Measurements from ENCODE around the gene JAK3.

The JAK3 gene

GRCh38 chr19:17868669-17869068 is 20.9 kb upstream of the JAK3 start:
- Histone ChIP-seq H3K27me3 (ENCODE audit: insufficient read depth, low read length) (peaks cover 4% of the 10 kb centered on the region; the same call in 1 of the 2 replicates), H3K9me3 (ENCODE audit: low read length) (no peaks in the 10 kb centered on the region), H3K36me3 (ENCODE audit: insufficient read depth, low read length) (peaks cover 21% of the 10 kb centered on the region), H3K9me2 (ENCODE audit: low read depth, low read length) (no peaks in the 10 kb centered on the region), H3K79me2 (ENCODE audit: insufficient read depth, low read length) (no peaks in the 10 kb centered on the region), H3K27ac (ENCODE audit: low read depth, low read length, poor library complexity, severe bottlenecking) (no peak overlapping the region), H3K9ac (ENCODE audit: low read length) (no peak overlapping the region), H3K4me1 (ENCODE audit: insufficient read depth, low read length, severe bottlenecking) (peaks cover 3% of the 10 kb centered on the region), H4K20me1 (ENCODE audit: insufficient read depth, low read length) (no peaks in the 10 kb centered on the region), H3K4me2 (ENCODE audit: low read length) (no peak overlapping the region), H2AFZ (ENCODE audit: low read length) (no peak overlapping the region), H3F3A (ENCODE audit: insufficient read depth, low read length) (0 out of 2 replicates have a peak, but pooled peaks cover 3% of the 10 kb centered on the region), H3K4me3 (ENCODE audit: low read depth, low read length, poor library complexity, severe bottlenecking) (no peak overlapping the region)
- TF ChIP-seq, protein P1, sequence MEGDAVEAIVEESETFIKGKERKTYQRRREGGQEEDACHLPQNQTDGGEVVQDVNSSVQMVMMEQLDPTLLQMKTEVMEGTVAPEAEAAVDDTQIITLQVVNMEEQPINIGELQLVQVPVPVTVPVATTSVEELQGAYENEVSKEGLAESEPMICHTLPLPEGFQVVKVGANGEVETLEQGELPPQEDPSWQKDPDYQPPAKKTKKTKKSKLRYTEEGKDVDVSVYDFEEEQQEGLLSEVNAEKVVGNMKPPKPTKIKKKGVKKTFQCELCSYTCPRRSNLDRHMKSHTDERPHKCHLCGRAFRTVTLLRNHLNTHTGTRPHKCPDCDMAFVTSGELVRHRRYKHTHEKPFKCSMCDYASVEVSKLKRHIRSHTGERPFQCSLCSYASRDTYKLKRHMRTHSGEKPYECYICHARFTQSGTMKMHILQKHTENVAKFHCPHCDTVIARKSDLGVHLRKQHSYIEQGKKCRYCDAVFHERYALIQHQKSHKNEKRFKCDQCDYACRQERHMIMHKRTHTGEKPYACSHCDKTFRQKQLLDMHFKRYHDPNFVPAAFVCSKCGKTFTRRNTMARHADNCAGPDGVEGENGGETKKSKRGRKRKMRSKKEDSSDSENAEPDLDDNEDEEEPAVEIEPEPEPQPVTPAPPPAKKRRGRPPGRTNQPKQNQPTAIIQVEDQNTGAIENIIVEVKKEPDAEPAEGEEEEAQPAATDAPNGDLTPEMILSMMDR (IDR thresholded peaks at IDR 0.05; ENCODE audit: low read length) = no peak
- no peak for TF ChIP-seq EZH2 (IDR thresholded peaks at IDR 0.05; ENCODE audit: borderline replicate concordance, low read length)

GRCh38 chr19:17866964-17867486 is 19.2 kb upstream of the JAK3 start:
- no peaks in the 10 kb centered on the region for H4K20me1 ChIP-seq (ENCODE audit: insufficient read depth, low read length)
- H3K27ac ChIP-seq (ENCODE audit: low read depth, low read length, poor library complexity, severe bottlenecking) = no peak overlapping the region
- peaks cover 37% of the 10 kb centered on the region for H3K36me3 ChIP-seq (ENCODE audit: insufficient read depth, low read length)
- H3K79me2 ChIP-seq (ENCODE audit: insufficient read depth, low read length) = no peaks in the 10 kb centered on the region
- H3K4me1 ChIP-seq (ENCODE audit: insufficient read depth, low read length, severe bottlenecking) = peaks cover 5% of the 10 kb centered on the region
- no peak overlapping the region for H3K4me3 ChIP-seq (ENCODE audit: low read depth, low read length, poor library complexity, severe bottlenecking)
- H3K27me3 ChIP-seq (ENCODE audit: insufficient read depth, low read length) = no peaks in the 10 kb centered on the region; the same call in 1 of the 2 replicates
- no peak overlapping the region for H3K4me2 ChIP-seq (ENCODE audit: low read length)
- H3K9me3 ChIP-seq (ENCODE audit: low read length) = no peaks in the 10 kb centered on the region
- no peaks in the 10 kb centered on the region for H3K9me2 ChIP-seq (ENCODE audit: low read depth, low read length)
- TF ChIP-seq, protein P1 (IDR thresholded peaks at IDR 0.05; ENCODE audit: low read length) = no peak
- TF ChIP-seq EZH2 (IDR thresholded peaks at IDR 0.05; ENCODE audit: borderline replicate concordance, low read length) = no peak
- H3K9ac ChIP-seq (ENCODE audit: low read length) = no peak overlapping the region
- H3F3A ChIP-seq (ENCODE audit: insufficient read depth, low read length) = 0 out of 2 replicates have a peak, but pooled peaks cover 6% of the 10 kb centered on the region
- no peak overlapping the region for H2AFZ ChIP-seq (ENCODE audit: low read length)

- Histone ChIP-seq H3F3A (ENCODE audit: insufficient read depth, low read length) (0 out of 2 replicates have a peak, but pooled peaks cover 6% of the 10 kb centered on the region), H3K4me1 (ENCODE audit: insufficient read depth, low read length, severe bottlenecking) (peaks cover 11% of the 10 kb centered on the region), H3K79me2 (ENCODE audit: insufficient read depth, low read length) (0 out of 2 replicates have a peak, but pooled peaks cover 4% of the 10 kb centered on the region), H3K9ac (ENCODE audit: low read length) (no peak overlapping the region), H3K4me3 (ENCODE audit: low read depth, low read length, poor library complexity, severe bottlenecking) (no peak overlapping the region), H3K9me3 (ENCODE audit: low read length) (no peaks in the 10 kb centered on the region), H3K9me2 (ENCODE audit: low read depth, low read length) (no peaks in the 10 kb centered on the region), H3K27ac (ENCODE audit: low read depth, low read length, poor library complexity, severe bottlenecking) (no peak overlapping the region), H2AFZ (ENCODE audit: low read length) (no peak overlapping the region), H4K20me1 (ENCODE audit: insufficient read depth, low read length) (no peaks in the 10 kb centered on the region), H3K4me2 (ENCODE audit: low read length) (no peak overlapping the region), H3K36me3 (ENCODE audit: insufficient read depth, low read length) (peaks cover 43% of the 10 kb centered on the region), H3K27me3 (ENCODE audit: insufficient read depth, low read length) (no peaks in the 10 kb centered on the region; the same call in 1 of the 2 replicates)
- TF ChIP-seq, protein P1 (IDR thresholded peaks at IDR 0.05; ENCODE audit: low read length) = no peak
- no peak for TF ChIP-seq EZH2 (IDR thresholded peaks at IDR 0.05; ENCODE audit: borderline replicate concordance, low read length)
These were observed 18.7 kb upstream of the JAK3 start for GRCh38 chr19:17866312-17866963.
